Measurements from ENCODE around the gene SECISBP2. TPM values are rescaled to one million over a fixed set of nuclear protein-coding genes. Genes with fewer than 3 reads are reported as not detected.

Gene SECISBP2
- total RNA-seq, 1 donor from 2014 or later, result 15.1 TPM

DNA sequence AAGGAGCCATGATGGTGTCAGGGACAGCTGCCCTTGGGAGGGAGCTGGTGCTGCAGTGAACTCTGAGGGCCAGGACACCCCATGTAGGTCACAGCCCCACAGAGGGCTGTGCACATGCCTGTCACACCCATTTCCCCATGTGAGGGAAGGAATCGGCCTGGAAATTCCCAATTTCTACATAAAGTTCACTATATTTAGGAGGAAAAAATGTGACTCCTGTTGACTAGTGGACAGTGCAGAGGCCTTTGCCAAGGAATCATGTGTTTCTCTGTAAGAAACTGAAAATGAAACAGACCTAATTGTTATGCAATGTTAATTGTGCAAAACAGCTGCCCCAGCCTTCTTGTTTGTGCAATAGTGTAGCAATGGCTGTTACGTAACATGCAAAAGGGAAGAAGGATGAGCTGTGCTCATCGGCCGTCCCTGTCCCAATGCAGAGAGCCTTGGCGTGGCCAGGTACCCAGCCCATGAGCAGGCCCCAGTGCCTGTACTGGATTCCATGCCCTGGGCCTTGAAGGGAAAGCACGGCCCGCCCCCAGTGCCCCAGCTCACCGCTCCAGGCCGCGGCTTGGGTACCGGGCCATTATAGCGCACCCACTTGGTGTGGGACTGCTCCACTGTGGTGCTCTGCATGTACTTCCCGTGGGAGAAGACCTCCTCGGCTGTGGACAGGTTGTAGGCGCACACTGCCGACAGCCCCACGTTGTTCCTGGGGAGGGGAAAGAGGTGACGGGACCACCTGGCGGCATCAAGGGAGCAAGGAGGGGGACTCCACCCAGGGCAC is 70.0 kb downstream of the SECISBP2 start:
- Mint-ChIP-seq H3K27ac (ENCODE audit: unreplicated experiment) (no peak overlapping the region), H3K4me3 (ENCODE audit: unreplicated experiment) (no peak overlapping the region), H3K36me3 (ENCODE audit: low read depth) (peaks cover 5% of the 10 kb centered on the region), H3K4me1 (ENCODE audit: low read depth) (no peaks in the 10 kb centered on the region), H3K27me3 (ENCODE audit: low read depth) (no peaks in the 10 kb centered on the region), H3K9me3 (ENCODE audit: low read depth) (no peaks in the 10 kb centered on the region)
- TF ChIP-seq CTCF (IDR thresholded peaks at IDR 0.05), result no peak
- DNase-seq (ENCODE audit: low spot score), result no peak

DNA sequence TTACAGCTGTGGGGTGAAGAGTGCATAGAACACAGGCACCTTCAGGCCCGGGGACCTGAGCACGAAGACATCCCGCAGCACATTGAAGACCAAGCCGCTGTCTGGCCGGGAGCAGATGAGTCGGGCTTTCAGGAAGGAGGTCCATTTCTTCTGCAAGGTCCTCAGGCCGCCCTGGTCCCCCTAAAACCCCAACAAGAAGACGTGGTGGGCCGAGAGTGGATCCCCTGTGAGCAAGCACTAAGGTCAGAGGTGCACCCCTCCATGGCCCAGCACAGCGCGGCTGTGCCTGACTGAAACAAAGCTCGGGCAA is 70.5 kb downstream of the SECISBP2 start:
- H3K36me3 Mint-ChIP-seq (ENCODE audit: low read depth), result peaks cover 5% of the 10 kb centered on the region
- no peak overlapping the region for H3K4me3 Mint-ChIP-seq (ENCODE audit: unreplicated experiment)
- H3K9me3 Mint-ChIP-seq (ENCODE audit: low read depth), result no peaks in the 10 kb centered on the region
- H3K27ac Mint-ChIP-seq (ENCODE audit: unreplicated experiment), result no peak overlapping the region
- no peaks in the 10 kb centered on the region for H3K27me3 Mint-ChIP-seq (ENCODE audit: low read depth)
- H3K4me1 Mint-ChIP-seq (ENCODE audit: low read depth), result no peaks in the 10 kb centered on the region
- no peak for TF ChIP-seq CTCF (IDR thresholded peaks at IDR 0.05)
- no peak for DNase-seq (ENCODE audit: low spot score)

GRCh38 chr9:89390068-89390555 is 71.8 kb downstream of the SECISBP2 start:
- peaks cover 5% of the 10 kb centered on the region for H3K36me3 Mint-ChIP-seq (ENCODE audit: low read depth)

GRCh38 chr9:89390578-89391116 is 72.3 kb downstream of the SECISBP2 start:
- Mint-ChIP-seq H3K4me3 (ENCODE audit: unreplicated experiment) (no peak overlapping the region), H3K27ac (ENCODE audit: unreplicated experiment) (no peak overlapping the region), H3K36me3 (ENCODE audit: low read depth) (peaks cover 5% of the 10 kb centered on the region), H3K27me3 (ENCODE audit: low read depth) (no peaks in the 10 kb centered on the region), H3K4me1 (ENCODE audit: low read depth) (no peaks in the 10 kb centered on the region), H3K9me3 (ENCODE audit: low read depth) (no peaks in the 10 kb centered on the region)
- TF ChIP-seq CTCF (IDR thresholded peaks at IDR 0.05), result no peak
- no peak for DNase-seq (ENCODE audit: low spot score)

More at GRCh38 chr9:89390068-89390555, 71.8 kb downstream of the SECISBP2 start:
- TF ChIP-seq CTCF (IDR thresholded peaks at IDR 0.05), result no peak
- no peak for DNase-seq (ENCODE audit: low spot score)
- Mint-ChIP-seq H3K4me1 (ENCODE audit: low read depth) (no peaks in the 10 kb centered on the region), H3K27me3 (ENCODE audit: low read depth) (no peaks in the 10 kb centered on the region), H3K4me3 (ENCODE audit: unreplicated experiment) (no peak overlapping the region), H3K9me3 (ENCODE audit: low read depth) (no peaks in the 10 kb centered on the region), H3K27ac (ENCODE audit: unreplicated experiment) (no peak overlapping the region)

- H3K36me3 Mint-ChIP-seq (ENCODE audit: low read depth), result peaks cover 2% of the 10 kb centered on the region
- no peaks in the 10 kb centered on the region for H3K27me3 Mint-ChIP-seq (ENCODE audit: low read depth)
- TF ChIP-seq CTCF (IDR thresholded peaks at IDR 0.05), result no peak
- H3K9me3 Mint-ChIP-seq (ENCODE audit: low read depth), result no peaks in the 10 kb centered on the region
- no peak for DNase-seq (ENCODE audit: low spot score)
- H3K4me1 Mint-ChIP-seq (ENCODE audit: low read depth), result no peaks in the 10 kb centered on the region
- no peak overlapping the region for H3K4me3 Mint-ChIP-seq (ENCODE audit: unreplicated experiment)
- H3K27ac Mint-ChIP-seq (ENCODE audit: unreplicated experiment), result no peak overlapping the region
Measured at GRCh38 chr9:89391585-89391984, 73.3 kb downstream of the SECISBP2 start.

All from chondrocyte (in vitro differentiated cells).